Measurements from ENCODE around the gene CTDSP2. TPM values are rescaled to one million over a fixed set of nuclear protein-coding genes. Genes with fewer than 3 reads are reported as not detected.

Gene CTDSP2
- total and polyA plus RNA-seq, 5 experiments from 2014 or later = 51.4 to 262 (median 81.2) TPM

GRCh38 chr12:57874166-57875108 is 27.9 kb upstream of the CTDSP2 start:
- Mint-ChIP-seq H3K4me1 (peaks cover 0 to 4% (median 0%) of the 10 kb centered on the region in 4 donors), H3K9me3 (no peaks in the 10 kb centered on the region), H3K27me3 (peaks cover 0 to 6% (median 2%) of the 10 kb centered on the region in 5 donors), H3K4me3 (no peak overlapping the region), H3K27ac (no peak overlapping the region), H3K36me3 (no peaks in the 10 kb centered on the region)
- POLR2A ChIA-PET = interaction anchor here (1.3 kb wide), 1 partner anchor 9 kb away, joined by 3 read pairs; no protein-coding TSS in a partner anchor
- no peak for ATAC-seq
- no peak for DNase-seq

GRCh38 chr12:57872362-57872761 is 25.8 kb upstream of the CTDSP2 start:
- Mint-ChIP-seq H3K27ac (peak overlapping the region in 1 of 10 donors; percentile 1), H3K4me3 (no peak overlapping the region), H3K4me1 (peaks cover 0 to 4% (median 0%) of the 10 kb centered on the region in 4 donors), H3K27me3 (peaks cover 3 to 22% (median 15%) of the 10 kb centered on the region in 5 donors), H3K9me3 (no peaks in the 10 kb centered on the region), H3K36me3 (no peaks in the 10 kb centered on the region)
- no peak for ATAC-seq
- POLR2A ChIA-PET = no interaction called here
- DNase-seq = no peak

GRCh38 chr12:57869927-57870318 is 23.4 kb upstream of the CTDSP2 start:
- Mint-ChIP-seq H3K4me1 (peaks cover 2 to 8% (median 5%) of the 10 kb centered on the region in 4 donors), H3K36me3 (no peaks in the 10 kb centered on the region), H3K9me3 (no peaks in the 10 kb centered on the region), H3K27me3 (peaks cover 8 to 34% (median 15%) of the 10 kb centered on the region in 5 donors), H3K27ac (no peak overlapping the region), H3K4me3 (no peak overlapping the region)
- ATAC-seq (no peak), DNase-seq (no peak)
- POLR2A ChIA-PET = no interaction called here

- POLR2A ChIA-PET = interaction anchor here (0.5 kb wide), 1 partner anchor 41 kb away, joined by 5 read pairs; no protein-coding TSS in a partner anchor
- H3K36me3 Mint-ChIP-seq = no peaks in the 10 kb centered on the region
- H3K27me3 Mint-ChIP-seq = peaks cover 8 to 34% (median 18%) of the 10 kb centered on the region in 5 donors
- H3K27ac Mint-ChIP-seq = no peak overlapping the region
- no peak overlapping the region for H3K4me3 Mint-ChIP-seq
- H3K9me3 Mint-ChIP-seq = no peaks in the 10 kb centered on the region
- DNase-seq = no peak
- peaks cover 5 to 10% (median 7%) of the 10 kb centered on the region in 4 donors for H3K4me1 Mint-ChIP-seq
- no peak for ATAC-seq
Observed at GRCh38 chr12:57869298-57869926, 22.9 kb upstream of the CTDSP2 start.

GRCh38 chr12:57868851-57869268 is 22.3 kb upstream of the CTDSP2 start:
- Mint-ChIP-seq H3K27me3 (peaks cover 8 to 34% (median 18%) of the 10 kb centered on the region in 5 donors), H3K36me3 (no peaks in the 10 kb centered on the region), H3K27ac (no peak overlapping the region), H3K4me3 (no peak overlapping the region), H3K9me3 (no peaks in the 10 kb centered on the region), H3K4me1 (peaks cover 5 to 11% (median 7%) of the 10 kb centered on the region in 4 donors)
- no peak for ATAC-seq
- POLR2A ChIA-PET = no interaction called here
- no peak for DNase-seq

- Mint-ChIP-seq H3K4me3 (no peak overlapping the region), H3K9me3 (no peaks in the 10 kb centered on the region), H3K36me3 (no peaks in the 10 kb centered on the region), H3K4me1 (peaks cover 5 to 11% (median 7%) of the 10 kb centered on the region in 4 donors), H3K27me3 (peaks cover 8 to 34% (median 18%) of the 10 kb centered on the region in 5 donors), H3K27ac (no peak overlapping the region)
- POLR2A ChIA-PET = interaction anchor here (0.7 kb wide), 1 partner anchor 50 kb away, joined by 3 read pairs; the partner anchor contains the start of gene AVIL
- ATAC-seq (no peak), DNase-seq (no peak)
Observed at GRCh38 chr12:57868221-57868620, 21.7 kb upstream of the CTDSP2 start.

- Mint-ChIP-seq H3K9me3 (no peaks in the 10 kb centered on the region), H3K4me3 (peak overlapping the region in 1 of 10 donors; percentile 19), H3K4me1 (peaks cover 5 to 11% (median 7%) of the 10 kb centered on the region in 4 donors), H3K27ac (no peak overlapping the region), H3K27me3 (peaks cover 8 to 34% (median 17%) of the 10 kb centered on the region in 5 donors), H3K36me3 (no peaks in the 10 kb centered on the region)
- POLR2A ChIA-PET = interaction anchor here (1.5 kb wide), 1 partner anchor 19 kb away, joined by 3 read pairs; no protein-coding TSS in a partner anchor
- DNase-seq (no peak), ATAC-seq (no peak)
Observed at GRCh38 chr12:57866308-57867019, 19.9 kb upstream of the CTDSP2 start.

- peak in 3 of 10 donors; percentile 12 to 36 (median 31) for DNase-seq
- Mint-ChIP-seq H3K36me3 (no peaks in the 10 kb centered on the region), H3K9me3 (no peaks in the 10 kb centered on the region), H3K27ac (peak overlapping the region in 5 of 10 donors; percentile 47 to 91 (median 66)), H3K4me1 (peaks cover 5 to 11% (median 7%) of the 10 kb centered on the region in 4 donors), H3K27me3 (peaks cover 8 to 37% (median 20%) of the 10 kb centered on the region in 5 donors), H3K4me3 (peak overlapping the region; percentile 65 to 94 (median 86))
- POLR2A ChIA-PET = interaction anchor here (0.5 to 2.2 kb wide), 8 partner anchors 9 to 81 kb away, joined by 3 to 17 read pairs (median 5); partner anchors contain the start of gene CTDSP2
- ATAC-seq = peak; percentile 81 to 91
Observed at GRCh38 chr12:57865084-57865751, 18.7 kb upstream of the CTDSP2 start.

GRCh38 chr12:57864442-57865083 is 18.0 kb upstream of the CTDSP2 start:
- H3K27me3 Mint-ChIP-seq = peaks cover 8 to 43% (median 24%) of the 10 kb centered on the region in 5 donors
- POLR2A ChIA-PET = interaction anchor here (0.6 to 2.2 kb wide), 8 partner anchors 13 to 80 kb away, joined by 3 to 17 read pairs (median 5); partner anchors contain the start of gene CTDSP2

GRCh38 chr12:57863676-57864075 is 17.1 kb upstream of the CTDSP2 start:
- peaks cover 5 to 11% (median 7%) of the 10 kb centered on the region in 4 donors for H3K4me1 Mint-ChIP-seq
- DNase-seq (no peak), ATAC-seq (no peak)
- H3K27ac Mint-ChIP-seq = no peak overlapping the region
- POLR2A ChIA-PET = interaction anchor here (1.0 to 2.2 kb wide), 3 partner anchors 10 to 20 kb away, joined by 3 to 17 read pairs (median 11); partner anchors contain the start of gene CTDSP2
- no peaks in the 10 kb centered on the region for H3K36me3 Mint-ChIP-seq
- H3K9me3 Mint-ChIP-seq = no peaks in the 10 kb centered on the region
- H3K4me3 Mint-ChIP-seq = no peak overlapping the region
- peaks cover 6 to 36% (median 24%) of the 10 kb centered on the region in 5 donors for H3K27me3 Mint-ChIP-seq

More at GRCh38 chr12:57864442-57865083, 18.0 kb upstream of the CTDSP2 start:
- H3K27ac Mint-ChIP-seq = peak overlapping the region in 4 of 10 donors; percentile 10 to 52 (median 17)
- H3K36me3 Mint-ChIP-seq = no peaks in the 10 kb centered on the region
- H3K4me1 Mint-ChIP-seq = peaks cover 5 to 11% (median 7%) of the 10 kb centered on the region in 4 donors
- ATAC-seq (peak in 1 of 2 donors; percentile 12), DNase-seq (no peak)
- H3K9me3 Mint-ChIP-seq = no peaks in the 10 kb centered on the region
- peak overlapping the region; percentile 57 to 90 (median 76) for H3K4me3 Mint-ChIP-seq

- H3K27ac Mint-ChIP-seq = peak overlapping the region in 1 of 10 donors; percentile 36
- H3K27me3 Mint-ChIP-seq = peaks cover 3 to 20% (median 17%) of the 10 kb centered on the region in 5 donors
- peaks cover 5 to 11% (median 7%) of the 10 kb centered on the region in 4 donors for H3K4me1 Mint-ChIP-seq
- no peak for ATAC-seq
- no peaks in the 10 kb centered on the region for H3K9me3 Mint-ChIP-seq
- DNase-seq = no peak
- H3K36me3 Mint-ChIP-seq = no peaks in the 10 kb centered on the region
- POLR2A ChIA-PET = no interaction called here
- H3K4me3 Mint-ChIP-seq = no peak overlapping the region
Observed at GRCh38 chr12:57861967-57862366, 15.4 kb upstream of the CTDSP2 start.

All from naive thymus-derived CD8-positive, alpha-beta T cell (primary cell).